OCI-LY7 (cell line): ENCODE measurements around the gene KTN1. TPM values are rescaled to one million over a fixed set of nuclear protein-coding genes. Genes with fewer than 3 reads are reported as not detected.

Source experiments
- BruUV-seq: library from RNA; stranded (reverse); fragments of 400-500 nt; replicated peaks from 2 replicates; lab custom pipeline; 2021; lab: Mats Ljungman, UMichigan
- CTCF ChIA-PET: fragments of 300-600 bp; sonication (Branson Sonifier 250); formaldehyde crosslinking; loops from one replicate; lab custom pipeline; 2022; ENCODE audit warnings: antibody characterized with exemption; ENCODE audit not compliant: unreplicated experiment; lab: Charles Lee
- POLR2A ChIA-PET: fragments of 300-600 bp; sonication (Branson Sonifier 250); formaldehyde crosslinking; loops from one replicate; lab custom pipeline; 2022; ENCODE audit warnings: antibody characterized with exemption; lab: Charles Lee
- DNase-seq: peaks from one replicate; pipeline ENCODE4 v3.0.0-alpha.2; 2015; ENCODE audit warnings: low spot score
- H2AFZ ChIP-seq: fragments of 200-600 bp; sonication (generic), shearing (Covaris generic); 2 replicates; pipeline ENCODE4 v1.6.1; 2014; ENCODE audit warnings: mild to moderate bottlenecking, antibody characterized with exemption, low read length, moderate library complexity
- H3K27ac ChIP-seq: fragments of 200-600 bp; sonication (generic); 2 replicates; pipeline ENCODE4 v1.5.1; 2014; ENCODE audit warnings: mixed run types, low read depth, mild to moderate bottlenecking, moderate library complexity, low read length, inconsistent platforms; ENCODE audit not compliant: poor library complexity, severe bottlenecking
- H3K36me3 ChIP-seq: fragments of 200-600 bp; sonication (generic); 2 replicates; pipeline ENCODE4 v1.6.1; 2014; ENCODE audit warnings: mild to moderate bottlenecking, antibody characterized with exemption, low read length, moderate library complexity, mixed read lengths; ENCODE audit not compliant: insufficient read depth
- H3K4me1 ChIP-seq: fragments of 200-600 bp; sonication (generic); 2 replicates; pipeline ENCODE4 v1.5.1; 2014; ENCODE audit warnings: mild to moderate bottlenecking, low read length; ENCODE audit not compliant: insufficient read depth, poor library complexity, severe bottlenecking
- H3K4me2 ChIP-seq: fragments of 200-600 bp; sonication (generic); 2 replicates; pipeline ENCODE4 v1.6.1; 2014; ENCODE audit warnings: mild to moderate bottlenecking, low read length
- H3K4me3 ChIP-seq: fragments of 200-600 bp; sonication (generic); 2 replicates; pipeline ENCODE4 v1.5.1; 2014; ENCODE audit warnings: mild to moderate bottlenecking, low read depth, low read length; ENCODE audit not compliant: poor library complexity, severe bottlenecking
- H3K79me2 ChIP-seq: fragments of 200-600 bp; sonication (generic); 2 replicates; pipeline ENCODE4 v1.6.1; 2016; ENCODE audit warnings: low read depth, mild to moderate bottlenecking, low read length, moderate library complexity, mixed read lengths; ENCODE audit not compliant: insufficient read depth
- H3K9me2 ChIP-seq: fragments of 200-600 bp; sonication (generic); 2 replicates; pipeline ENCODE4 v1.6.1; 2016; ENCODE audit warnings: mild to moderate bottlenecking, low read length, mixed read lengths; ENCODE audit not compliant: insufficient read depth
- H3K9me3 ChIP-seq: fragments of 200-600 bp; sonication (generic); 2 replicates; pipeline ENCODE4 v1.6.1; 2014; ENCODE audit warnings: mild to moderate bottlenecking, mixed run types, low read length, mixed read lengths
- H4K20me1 ChIP-seq: fragments of 200-600 bp; sonication (generic); 2 replicates; pipeline ENCODE4 v1.6.1; 2014; ENCODE audit warnings: mild to moderate bottlenecking, antibody characterized with exemption, low read length, moderate library complexity, mixed read lengths; ENCODE audit not compliant: insufficient read depth
- EZH2phosphoT487 ChIP-seq: fragments of 200-600 bp; sonication (generic); IDR thresholded peaks from 2 replicates; pipeline ENCODE4 v1.6.1; 2018; ENCODE audit warnings: low read depth, borderline replicate concordance, mild to moderate bottlenecking, mixed run types, antibody characterized with exemption, low read length, moderate library complexity, mixed read lengths
- intact Hi-C: fragments of 100-400 bp; cut with micrococcal nuclease; formaldehyde crosslinking; loops from one replicate; pipeline ENCODE4 v1.10.0; 2022; ENCODE audit not compliant: unreplicated experiment
- total RNA-seq, 2 experiments: library from RNA; depleted of rRNA in 1 of 2; stranded (reverse); fragments of >200 nt in 1 of 2; shearing (Covaris generic) in 1 of 2; gene quantifications; 2 replicates each; pipeline ENCODE4 v1.2.3, GENCODE V29; 2014 to 2022
- TF ChIP-seq, protein P1 (sequence below): fragments of 200-600 bp; sonication (generic); conservative IDR thresholded peaks from 2 replicates; pipeline ENCODE4 v1.5.1; 2014; ENCODE audit warnings: mild to moderate bottlenecking, antibody characterized with exemption, low read length, moderate library complexity, mixed read lengths

The KTN1 gene
- total RNA-seq, 2 experiments from 2014 or later = 60.6 to 124 TPM

DNA sequence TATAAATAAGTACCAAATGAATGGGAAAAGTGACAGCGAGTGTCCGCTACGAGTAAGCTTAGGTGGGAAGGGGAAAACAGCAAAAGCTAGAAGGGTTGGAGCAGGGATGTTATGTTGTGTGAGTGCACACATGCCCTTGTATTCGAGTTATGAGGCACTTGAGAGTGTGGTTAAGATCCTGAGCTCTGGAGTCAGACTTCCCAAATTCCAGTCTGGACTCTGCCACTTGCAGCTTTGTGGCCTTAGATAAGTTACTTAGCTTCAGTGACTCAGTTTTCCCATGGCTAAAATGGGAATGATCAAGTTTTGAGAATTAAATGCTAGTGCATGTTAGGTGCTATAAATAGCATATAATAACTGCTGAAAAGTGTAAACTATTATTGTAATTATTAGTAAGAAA, 44.9 kb downstream of the KTN1 start:
- no peak overlapping the region for H3K4me3 ChIP-seq
- peaks cover 90% of the 10 kb centered on the region for H3K36me3 ChIP-seq
- CTCF ChIA-PET = no interaction called here
- no peaks in the 10 kb centered on the region for H3K4me1 ChIP-seq
- no TSS peak for BruUV-seq
- no peak overlapping the region for H3K4me2 ChIP-seq
- no peaks in the 10 kb centered on the region for H4K20me1 ChIP-seq
- POLR2A ChIA-PET = interaction anchor here (0.6 to 2.7 kb wide), 5 partner anchors 11 to 707 kb away, joined by 3 to 12 read pairs (median 3); no protein-coding TSS in a partner anchor
- no peaks in the 10 kb centered on the region for H3K9me2 ChIP-seq
- no peak overlapping the region for H3K27ac ChIP-seq
- TF ChIP-seq, protein P1, sequence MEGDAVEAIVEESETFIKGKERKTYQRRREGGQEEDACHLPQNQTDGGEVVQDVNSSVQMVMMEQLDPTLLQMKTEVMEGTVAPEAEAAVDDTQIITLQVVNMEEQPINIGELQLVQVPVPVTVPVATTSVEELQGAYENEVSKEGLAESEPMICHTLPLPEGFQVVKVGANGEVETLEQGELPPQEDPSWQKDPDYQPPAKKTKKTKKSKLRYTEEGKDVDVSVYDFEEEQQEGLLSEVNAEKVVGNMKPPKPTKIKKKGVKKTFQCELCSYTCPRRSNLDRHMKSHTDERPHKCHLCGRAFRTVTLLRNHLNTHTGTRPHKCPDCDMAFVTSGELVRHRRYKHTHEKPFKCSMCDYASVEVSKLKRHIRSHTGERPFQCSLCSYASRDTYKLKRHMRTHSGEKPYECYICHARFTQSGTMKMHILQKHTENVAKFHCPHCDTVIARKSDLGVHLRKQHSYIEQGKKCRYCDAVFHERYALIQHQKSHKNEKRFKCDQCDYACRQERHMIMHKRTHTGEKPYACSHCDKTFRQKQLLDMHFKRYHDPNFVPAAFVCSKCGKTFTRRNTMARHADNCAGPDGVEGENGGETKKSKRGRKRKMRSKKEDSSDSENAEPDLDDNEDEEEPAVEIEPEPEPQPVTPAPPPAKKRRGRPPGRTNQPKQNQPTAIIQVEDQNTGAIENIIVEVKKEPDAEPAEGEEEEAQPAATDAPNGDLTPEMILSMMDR = no peak
- TF ChIP-seq EZH2phosphoT487 = no peak
- H3K9me3 ChIP-seq = peaks cover 14% of the 10 kb centered on the region; the same call in 1 of the 2 replicates
- intact Hi-C loops = no loop called here
- no peak for DNase-seq
- H3K79me2 ChIP-seq = no peaks in the 10 kb centered on the region
- H2AFZ ChIP-seq = no peak overlapping the region

DNA sequence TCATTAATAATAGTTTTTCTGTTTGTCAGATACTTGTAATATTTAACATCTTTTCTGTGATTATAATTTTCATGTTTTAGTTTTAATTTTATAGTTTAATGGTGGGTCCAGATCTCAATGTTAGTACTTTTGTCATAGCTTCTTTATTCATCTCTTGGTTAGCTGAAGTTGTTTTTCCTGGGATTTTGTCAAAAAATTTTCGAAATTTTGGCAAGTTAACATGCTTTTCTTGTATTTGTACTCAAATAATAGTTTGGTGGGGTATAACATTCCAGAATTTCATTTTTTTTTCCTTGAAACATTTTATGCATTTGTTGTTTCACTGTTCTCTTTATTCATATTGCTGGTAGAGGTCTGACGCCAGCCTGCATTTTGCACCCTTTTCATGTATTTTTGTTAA, 45.5 kb downstream of the KTN1 start:
- TF ChIP-seq, protein P1 = no peak
- TF ChIP-seq EZH2phosphoT487 = no peak
- intact Hi-C loops = no loop called here
- Histone ChIP-seq H3K4me2 (no peak overlapping the region), H3K4me1 (no peaks in the 10 kb centered on the region), H3K36me3 (peaks cover 90% of the 10 kb centered on the region), H3K79me2 (no peaks in the 10 kb centered on the region), H4K20me1 (no peaks in the 10 kb centered on the region), H3K4me3 (no peak overlapping the region), H3K27ac (no peak overlapping the region), H3K9me2 (no peaks in the 10 kb centered on the region), H2AFZ (no peak overlapping the region), H3K9me3 (peaks cover 8% of the 10 kb centered on the region; the same call in 1 of the 2 replicates)
- POLR2A ChIA-PET = interaction anchor here (0.6 to 2.7 kb wide), 4 partner anchors 11 to 707 kb away, joined by 3 to 12 read pairs (median 4); no protein-coding TSS in a partner anchor
- no TSS peak for BruUV-seq
- no peak for DNase-seq
- CTCF ChIA-PET = no interaction called here

GRCh38 chr14:55626131-55626530, 46.1 kb downstream of the KTN1 start:
- intact Hi-C loops = no loop called here
- POLR2A ChIA-PET = interaction anchor here (0.6 to 2.7 kb wide), 3 partner anchors 9 to 23 kb away, joined by 4 to 12 read pairs (median 6); no protein-coding TSS in a partner anchor
- TF ChIP-seq, protein P1 = no peak
- no peak for TF ChIP-seq EZH2phosphoT487
- no TSS peak for BruUV-seq
- Histone ChIP-seq H3K27ac (no peak overlapping the region), H3K9me2 (no peaks in the 10 kb centered on the region), H3K79me2 (no peaks in the 10 kb centered on the region), H3K9me3 (peaks cover 2% of the 10 kb centered on the region; the same call in 1 of the 2 replicates), H2AFZ (no peak overlapping the region), H3K4me3 (no peak overlapping the region), H3K4me2 (no peak overlapping the region), H3K4me1 (no peaks in the 10 kb centered on the region), H4K20me1 (no peaks in the 10 kb centered on the region), H3K36me3 (peaks cover 89% of the 10 kb centered on the region)
- CTCF ChIA-PET = no interaction called here
- DNase-seq = no peak
